Mucosa of rectum (tissue), 2 donors: ENCODE data around the gene FLYWCH2.
"Not testable (repeated sequence)": the region's sequence is repeated elsewhere in the genome, so short reads cannot be mapped to it uniquely, and the experiment has no call there.

ENCODE experiments used
- H3K27ac ChIP-seq, 2 donors: one replicate each; pipeline ENCODE4 v1.7.0; 2013; ENCODE audit warnings: inconsistent platforms in 2 of 2, low read depth in 2 of 2, low read length in 2 of 2
- H3K27me3 ChIP-seq, 2 donors: one replicate each; pipeline ENCODE4 v1.7.0; 2013; ENCODE audit warnings: low read length in 2 of 2; ENCODE audit not compliant: control insufficient read depth in 2 of 2, insufficient read depth in 2 of 2
- H3K36me3 ChIP-seq, 2 donors: one replicate each; pipeline ENCODE4 v1.7.0; 2013; ENCODE audit warnings: low read length in 2 of 2; ENCODE audit not compliant: control insufficient read depth in 2 of 2, insufficient read depth in 2 of 2
- H3K4me1 ChIP-seq, 2 donors: one replicate each; pipeline ENCODE4 v1.7.0; 2013; ENCODE audit warnings: low read length in 2 of 2, mild to moderate bottlenecking in 1 of 2; ENCODE audit not compliant: control insufficient read depth in 2 of 2, insufficient read depth in 2 of 2
- H3K4me3 ChIP-seq, 2 donors: one replicate each; pipeline ENCODE4 v1.7.0; 2013; ENCODE audit warnings: low read length in 2 of 2
- H3K9ac ChIP-seq, 2 donors: one replicate each; pipeline ENCODE4 v1.7.0; 2013; ENCODE audit warnings: low read length in 2 of 2, low read depth in 1 of 2, mild to moderate bottlenecking in 1 of 2
- H3K9me3 ChIP-seq, 2 donors: one replicate each; pipeline ENCODE4 v1.7.0; 2013; ENCODE audit warnings: low read length in 2 of 2; ENCODE audit not compliant: control insufficient read depth in 2 of 2
- donor health status: healthy.
- donor health status: Normal muscosa, but diverticular disease.

FLYWCH2 gene

GRCh38 chr16:2937170-2937569, 54.2 kb downstream of the FLYWCH2 start:
- Histone ChIP-seq H3K27ac (no peak overlapping the region), H3K27me3 (no peaks in the 10 kb centered on the region), H3K4me1 (no peaks in the 10 kb centered on the region), H3K36me3 (peaks cover 31 to 34% of the 10 kb centered on the region in 2 donors), H3K9ac (no peak overlapping the region), H3K9me3 (no peaks in the 10 kb centered on the region), H3K4me3 (no peak overlapping the region)

GRCh38 chr16:2938206-2938605, 55.2 kb downstream of the FLYWCH2 start:
- Histone ChIP-seq H3K4me1 (no peaks in the 10 kb centered on the region), H3K9ac (no peak overlapping the region), H3K9me3 (no peaks in the 10 kb centered on the region), H3K36me3 (peaks cover 37% of the 10 kb centered on the region in 2 donors), H3K27me3 (no peaks in the 10 kb centered on the region), H3K4me3 (no peak overlapping the region), H3K27ac (no peak overlapping the region)

GRCh38 chr16:2939968-2940367, 57.0 kb downstream of the FLYWCH2 start:
- no peaks in the 10 kb centered on the region for H3K4me1 ChIP-seq
- no peaks in the 10 kb centered on the region for H3K9me3 ChIP-seq
- H3K27me3 ChIP-seq = no peaks in the 10 kb centered on the region
- H3K9ac ChIP-seq = no peak overlapping the region
- peaks cover 29 to 31% of the 10 kb centered on the region in 2 donors for H3K36me3 ChIP-seq
- no peak overlapping the region for H3K4me3 ChIP-seq
- no peak overlapping the region for H3K27ac ChIP-seq

GRCh38 chr16:2942045-2942444, 59.0 kb downstream of the FLYWCH2 start:
- Histone ChIP-seq H3K9me3 (no peaks in the 10 kb centered on the region), H3K4me3 (no peak overlapping the region), H3K36me3 (peaks cover 19 to 29% of the 10 kb centered on the region in 2 donors), H3K27me3 (no peaks in the 10 kb centered on the region), H3K9ac (no peak overlapping the region), H3K4me1 (no peaks in the 10 kb centered on the region), H3K27ac (no peak overlapping the region)

- H3K36me3 ChIP-seq = peaks cover 17 to 19% of the 10 kb centered on the region in 2 donors
- not testable (repeated sequence) for H3K27ac ChIP-seq, H3K9me3 ChIP-seq, H3K27me3 ChIP-seq, H3K9ac ChIP-seq, H3K4me3 ChIP-seq, H3K4me1 ChIP-seq
These were observed 60.7 kb downstream of the FLYWCH2 start for GRCh38 chr16:2943716-2944115.

- no peaks in the 10 kb centered on the region for H3K4me1 ChIP-seq
- no peaks in the 10 kb centered on the region for H3K27me3 ChIP-seq
- peaks cover 8 to 10% of the 10 kb centered on the region in 2 donors for H3K36me3 ChIP-seq
- no peak overlapping the region for H3K4me3 ChIP-seq
- H3K9me3 ChIP-seq = no peaks in the 10 kb centered on the region
- H3K9ac ChIP-seq = no peak overlapping the region
- no peak overlapping the region for H3K27ac ChIP-seq
These were observed 63.6 kb downstream of the FLYWCH2 start for GRCh38 chr16:2946649-2947048.
